Measurements from ENCODE around the gene ATXN3L. TPM values are rescaled to one million over a fixed set of nuclear protein-coding genes. Genes with fewer than 3 reads are reported as not detected.

ATXN3L gene
- total and polyA plus RNA-seq, 8 donors = not detected

- Histone ChIP-seq H3K27ac (no peak overlapping the region), H3K36me3 (no peaks in the 10 kb centered on the region), H3K9me3 (no peaks in the 10 kb centered on the region), H3K4me1 (no peaks in the 10 kb centered on the region), H3K4me3 (no peak overlapping the region), H3K27me3 (no peaks in the 10 kb centered on the region)
- DNase-seq (no peak), FAIRE-seq (no peak), ATAC-seq (no peak)
- 82 to 83% methylated on average over 9 of the region's 9 CpGs for WGBS, 2 donors
- TF ChIP-seq CTCF (IDR thresholded peaks at IDR 0.05) = no peak
- intact Hi-C loops (cut with DNase I) = loop anchor here in 1 of 3 donors (10.0 kb wide), 1 partner anchor 65 kb away; no protein-coding TSS in a partner anchor
Measured at GRCh38 chrX:13279279-13280018, 40.4 kb downstream of the ATXN3L start.

GRCh38 chrX:13277539-13277938 lies 42.3 kb downstream of the ATXN3L start:
- Histone ChIP-seq H3K4me1 (no peaks in the 10 kb centered on the region), H3K4me3 (no peak overlapping the region), H3K27ac (no peak overlapping the region), H3K36me3 (no peaks in the 10 kb centered on the region), H3K27me3 (no peaks in the 10 kb centered on the region), H3K9me3 (no peaks in the 10 kb centered on the region)
- intact Hi-C loops (cut with DNase I) = no loop called here
- ATAC-seq (no peak), DNase-seq (no peak), FAIRE-seq (no peak)
- TF ChIP-seq CTCF (IDR thresholded peaks at IDR 0.05) = no peak
- 84 to 85% methylated on average over 3 of the region's 3 CpGs for WGBS, 2 donors

- H3K27ac ChIP-seq = no peak overlapping the region
- 82 to 85% methylated on average over 1 of the region's 1 CpG for WGBS, 2 donors
- H3K27me3 ChIP-seq = no peaks in the 10 kb centered on the region
- FAIRE-seq (no peak), DNase-seq (no peak), ATAC-seq (no peak)
- no peaks in the 10 kb centered on the region for H3K4me1 ChIP-seq
- no peak for TF ChIP-seq CTCF (IDR thresholded peaks at IDR 0.05)
- H3K9me3 ChIP-seq = no peaks in the 10 kb centered on the region
- H3K36me3 ChIP-seq = no peaks in the 10 kb centered on the region
- intact Hi-C loops (cut with DNase I) = no loop called here
- H3K4me3 ChIP-seq = no peak overlapping the region
Measured at GRCh38 chrX:13276991-13277390, 42.9 kb downstream of the ATXN3L start.

- ATAC-seq = no peak
- Histone ChIP-seq H3K4me1 (no peaks in the 10 kb centered on the region), H3K9me3 (no peaks in the 10 kb centered on the region), H3K36me3 (no peaks in the 10 kb centered on the region), H3K27me3 (no peaks in the 10 kb centered on the region), H3K27ac (no peak overlapping the region), H3K4me3 (no peak overlapping the region)
- TF ChIP-seq CTCF (IDR thresholded peaks at IDR 0.05) = no peak
- FAIRE-seq = no peak
- DNase-seq = no peak
- intact Hi-C loops (cut with DNase I) = no loop called here
- 79 to 98% methylated on average over 1 of the region's 1 CpG for WGBS, 2 donors
Measured at GRCh38 chrX:13275031-13275430, 44.8 kb downstream of the ATXN3L start.

- Histone ChIP-seq H3K27me3 (peaks cover 0 to 5% (median 0%) of the 10 kb centered on the region in 4 donors), H3K4me1 (no peaks in the 10 kb centered on the region), H3K27ac (no peak overlapping the region), H3K36me3 (no peaks in the 10 kb centered on the region), H3K9me3 (no peaks in the 10 kb centered on the region), H3K4me3 (no peak overlapping the region)
- WGBS, 2 donors = 90 to 98% methylated on average over 3 of the region's 3 CpGs
- intact Hi-C loops (cut with DNase I) = no loop called here
- ATAC-seq = no peak
- FAIRE-seq = no peak
- no peak for TF ChIP-seq CTCF (IDR thresholded peaks at IDR 0.05)
- DNase-seq = no peak
Measured at GRCh38 chrX:13272426-13272825, 47.4 kb downstream of the ATXN3L start.
